Liver (tissue), 9 donors: ENCODE data around the gene CMPK1. TPM values are rescaled to one million over a fixed set of nuclear protein-coding genes. Genes with fewer than 3 reads are reported as not detected.

Experiments
- DNase-seq: peaks from one replicate; pipeline ENCODE4 v3.0.0-alpha.2; 2017; ENCODE audit warnings: low spot score
- H3K27ac ChIP-seq, 2 donors: one replicate each; pipeline ENCODE4 v1.7.0; 2013; ENCODE audit warnings: inconsistent platforms in 2 of 2, low read length in 2 of 2, control low read depth in 1 of 2, low read depth in 1 of 2, mild to moderate bottlenecking in 1 of 2
- H3K27me3 ChIP-seq, 4 donors: one replicate each; pipeline versions ENCODE4 v1.6.1 to v1.7.0; 2013; ENCODE audit warnings: low read length in 3 of 4, inconsistent platforms in 1 of 4, mild to moderate bottlenecking in 1 of 4, moderate library complexity in 1 of 4; ENCODE audit not compliant: control insufficient read depth in 4 of 4, insufficient read depth in 4 of 4
- H3K36me3 ChIP-seq, 4 donors: one replicate each; pipeline versions ENCODE4 v1.6.1 to v1.7.0; 2013; ENCODE audit warnings: low read length in 3 of 4, mild to moderate bottlenecking in 3 of 4, low read depth in 1 of 4, moderate library complexity in 1 of 4; ENCODE audit not compliant: control insufficient read depth in 4 of 4, insufficient read depth in 3 of 4
- H3K4me1 ChIP-seq, 4 donors: one replicate each; pipeline versions ENCODE4 v1.6.1 to v1.7.0; 2013; ENCODE audit warnings: low read length in 3 of 4, mild to moderate bottlenecking in 3 of 4, moderate library complexity in 1 of 4; ENCODE audit not compliant: control insufficient read depth in 4 of 4, insufficient read depth in 4 of 4
- H3K4me3 ChIP-seq, 3 donors: one replicate each; pipeline versions ENCODE4 v1.6.1 to v1.7.0; 2013; ENCODE audit warnings: low read length in 3 of 3, control low read depth in 1 of 3, low read depth in 1 of 3, mild to moderate bottlenecking in 1 of 3
- H3K9ac ChIP-seq, 2 donors: one replicate each; pipeline ENCODE4 v1.7.0; 2013; ENCODE audit warnings: low read length in 2 of 2, mild to moderate bottlenecking in 2 of 2, moderate library complexity in 2 of 2, control low read depth in 1 of 2, low read depth in 1 of 2
- H3K9me3 ChIP-seq, 4 donors: one replicate each; pipeline versions ENCODE4 v1.6.1 to v1.7.0; 2013; ENCODE audit warnings: low read length in 3 of 4; ENCODE audit not compliant: control insufficient read depth in 4 of 4
- EGR1 ChIP-seq, 2 donors: IDR thresholded peaks; 2 replicates each; pipeline ENCODE4 v1.6.1; 2016 to 2018; ENCODE audit warnings: antibody characterized with exemption in 2 of 2, low read depth in 2 of 2
- FOXA1 ChIP-seq: IDR thresholded peaks from 2 replicates; pipeline ENCODE4 v1.6.1; 2016; ENCODE audit warnings: antibody characterized with exemption
- FOXA2 ChIP-seq: IDR thresholded peaks from 2 replicates; pipeline ENCODE4 v1.6.1; 2016; ENCODE audit warnings: antibody characterized with exemption
- GABPA ChIP-seq, 2 donors: IDR thresholded peaks in 1 of 2; conservative IDR thresholded peaks in 1 of 2; 2 replicates each; pipeline ENCODE4 v1.6.1; 2016; ENCODE audit warnings: antibody characterized with exemption in 2 of 2, mild to moderate bottlenecking in 1 of 2, moderate library complexity in 1 of 2
- HNF4A ChIP-seq, 2 donors: conservative IDR thresholded peaks; 2 replicates each; pipeline ENCODE4 v1.6.1; 2016; ENCODE audit warnings: antibody characterized with exemption in 2 of 2, mild to moderate bottlenecking in 2 of 2
- HNF4G ChIP-seq: IDR thresholded peaks from 2 replicates; pipeline ENCODE4 v1.6.1; 2016; ENCODE audit warnings: antibody characterized with exemption
- JUND ChIP-seq, 2 donors: IDR thresholded peaks; 2 replicates each; pipeline ENCODE4 v1.6.1; 2016; ENCODE audit warnings: antibody characterized with exemption in 2 of 2
- NR2F2 ChIP-seq: IDR thresholded peaks from 2 replicates; pipeline ENCODE4 v1.6.1; 2016; ENCODE audit warnings: antibody characterized with exemption
- RAD21 ChIP-seq, 2 donors: IDR thresholded peaks; 2 replicates each; pipeline ENCODE4 v1.6.1; 2016; ENCODE audit warnings: antibody characterized with exemption in 2 of 2, mild to moderate bottlenecking in 2 of 2
- RXRA ChIP-seq, 2 donors: IDR thresholded peaks; 2 replicates each; pipeline ENCODE4 v1.6.1; 2017 to 2018; ENCODE audit warnings: antibody characterized with exemption in 2 of 2, mild to moderate bottlenecking in 1 of 2
- SP1 ChIP-seq: IDR thresholded peaks from 2 replicates; pipeline ENCODE4 v1.6.1; 2018; ENCODE audit warnings: antibody characterized with exemption, mild to moderate bottlenecking
- TAF1 ChIP-seq: conservative IDR thresholded peaks from 2 replicates; pipeline ENCODE4 v1.6.1; 2016; ENCODE audit warnings: antibody characterized with exemption, mild to moderate bottlenecking
- YY1 ChIP-seq: IDR thresholded peaks from 2 replicates; pipeline ENCODE4 v1.6.1; 2016; ENCODE audit warnings: antibody characterized with exemption, mild to moderate bottlenecking
- ZBTB33 ChIP-seq: IDR thresholded peaks from 2 replicates; pipeline ENCODE4 v1.6.1; 2016; ENCODE audit warnings: antibody characterized with exemption
- WGBS: extraction: QIAGEN DNeasy Blood & Tissue Kit; methylation state at CpG from one replicate; pipeline ENCODE4 v1.1.7; 2013; 5-methylcytosine and 5-hydroxymethylcytosine counted together
- polyA plus RNA-seq, 2 donors: library from polyadenylated mRNA; stranded (reverse) in 1 of 2; unstranded in 1 of 2; fragments of 200-250 nt in 1 of 2; fragments of >200 nt in 1 of 2; fragmentation: Nextera tagmentation in 1 of 2; extraction: Ambion mirVana in 1 of 2; gene quantifications; one replicate each; pipeline versions ENCODE4 v1.2.1 to v1.2.3, GENCODE V29; 2013 to 2015
- total RNA-seq, 2 donors: library from RNA; depleted of rRNA; stranded (reverse); fragments of >200 nt; gene quantifications; one replicate each; pipeline ENCODE4 v1.2.3, GENCODE V29; 2014
- TF ChIP-seq, protein P1 (sequence below): IDR thresholded peaks from 2 replicates; pipeline ENCODE4 v1.6.1; 2016; ENCODE audit warnings: antibody characterized with exemption
- TF ChIP-seq, protein P2 (sequence below): fragments of 150-350 bp; IDR thresholded peaks from 2 replicates; pipeline ENCODE4 v1.5.1; 2017; ENCODE audit warnings: improper control_type of control experiment, low read depth, low read length; ENCODE audit not compliant: missing input control
- TF ChIP-seq, protein P3 (sequence below): IDR thresholded peaks from 2 replicates; pipeline ENCODE4 v1.6.1; 2016; ENCODE audit warnings: antibody characterized with exemption
- TF ChIP-seq, protein P4 (sequence below): IDR thresholded peaks from 2 replicates; pipeline ENCODE4 v1.6.1; 2016; ENCODE audit warnings: antibody characterized with exemption, mild to moderate bottlenecking
- donor health status: healthy.
- donor health status: healthy.
- donor health status: healthy.
- donor health status: healthy.
- donor health status: healthy.

Gene CMPK1
- total and polyA plus RNA-seq, 4 donors: 66.8 to 146 (median 87.0) TPM

DNA sequence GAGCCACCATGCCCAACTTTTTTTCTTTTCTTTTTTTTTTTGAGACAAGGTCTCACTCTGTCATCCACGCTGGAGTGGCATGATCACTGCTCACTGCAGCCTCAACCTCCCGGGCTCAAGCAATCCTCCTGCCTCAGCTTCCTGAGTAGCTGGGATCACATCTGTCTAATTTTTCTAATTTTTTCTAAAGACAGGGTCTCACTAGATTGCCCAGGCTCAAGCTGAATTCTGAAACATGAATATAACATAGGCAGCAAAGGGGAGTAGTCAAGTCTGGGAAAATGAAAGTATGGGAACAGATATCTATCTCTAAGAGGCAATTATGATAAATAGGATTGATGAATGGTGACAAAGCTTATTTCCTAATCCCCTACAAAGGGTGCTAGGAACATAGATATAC, 7.3 kb upstream of the CMPK1 start:
- Histone ChIP-seq H3K27me3 (no peaks in the 10 kb centered on the region), H3K4me3 (no peak overlapping the region), H3K9ac (no peak overlapping the region), H3K36me3 (no peaks in the 10 kb centered on the region), H3K27ac (no peak overlapping the region), H3K4me1 (no peaks in the 10 kb centered on the region), H3K9me3 (no peaks in the 10 kb centered on the region)
- TF ChIP-seq RXRA (IDR thresholded peaks at IDR 0.05) (no peak), FOXA1 (no peak), GABPA (IDR thresholded peaks at IDR 0.05 in 1 of 2, conservative IDR thresholded peaks at IDR 0.05 in 1 of 2) (no peak), ZBTB33 (no peak), FOXA2 (no peak), HNF4A (conservative IDR thresholded peaks at IDR 0.05) (no peak), HNF4G (no peak), EGR1 (IDR thresholded peaks at IDR 0.05; ENCODE audit: low read depth in 2 of 2) (no peak), NR2F2 (no peak), RAD21 (IDR thresholded peaks at IDR 0.05) (no peak), SP1 (no peak)
- TF ChIP-seq, protein P1, sequence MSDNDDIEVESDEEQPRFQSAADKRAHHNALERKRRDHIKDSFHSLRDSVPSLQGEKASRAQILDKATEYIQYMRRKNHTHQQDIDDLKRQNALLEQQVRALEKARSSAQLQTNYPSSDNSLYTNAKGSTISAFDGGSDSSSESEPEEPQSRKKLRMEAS: no peak
- TF ChIP-seq, protein P2, sequence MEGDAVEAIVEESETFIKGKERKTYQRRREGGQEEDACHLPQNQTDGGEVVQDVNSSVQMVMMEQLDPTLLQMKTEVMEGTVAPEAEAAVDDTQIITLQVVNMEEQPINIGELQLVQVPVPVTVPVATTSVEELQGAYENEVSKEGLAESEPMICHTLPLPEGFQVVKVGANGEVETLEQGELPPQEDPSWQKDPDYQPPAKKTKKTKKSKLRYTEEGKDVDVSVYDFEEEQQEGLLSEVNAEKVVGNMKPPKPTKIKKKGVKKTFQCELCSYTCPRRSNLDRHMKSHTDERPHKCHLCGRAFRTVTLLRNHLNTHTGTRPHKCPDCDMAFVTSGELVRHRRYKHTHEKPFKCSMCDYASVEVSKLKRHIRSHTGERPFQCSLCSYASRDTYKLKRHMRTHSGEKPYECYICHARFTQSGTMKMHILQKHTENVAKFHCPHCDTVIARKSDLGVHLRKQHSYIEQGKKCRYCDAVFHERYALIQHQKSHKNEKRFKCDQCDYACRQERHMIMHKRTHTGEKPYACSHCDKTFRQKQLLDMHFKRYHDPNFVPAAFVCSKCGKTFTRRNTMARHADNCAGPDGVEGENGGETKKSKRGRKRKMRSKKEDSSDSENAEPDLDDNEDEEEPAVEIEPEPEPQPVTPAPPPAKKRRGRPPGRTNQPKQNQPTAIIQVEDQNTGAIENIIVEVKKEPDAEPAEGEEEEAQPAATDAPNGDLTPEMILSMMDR: no peak
- TF ChIP-seq, protein P3, sequence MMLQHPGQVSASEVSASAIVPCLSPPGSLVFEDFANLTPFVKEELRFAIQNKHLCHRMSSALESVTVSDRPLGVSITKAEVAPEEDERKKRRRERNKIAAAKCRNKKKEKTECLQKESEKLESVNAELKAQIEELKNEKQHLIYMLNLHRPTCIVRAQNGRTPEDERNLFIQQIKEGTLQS: no peak
- TF ChIP-seq, protein P4, sequence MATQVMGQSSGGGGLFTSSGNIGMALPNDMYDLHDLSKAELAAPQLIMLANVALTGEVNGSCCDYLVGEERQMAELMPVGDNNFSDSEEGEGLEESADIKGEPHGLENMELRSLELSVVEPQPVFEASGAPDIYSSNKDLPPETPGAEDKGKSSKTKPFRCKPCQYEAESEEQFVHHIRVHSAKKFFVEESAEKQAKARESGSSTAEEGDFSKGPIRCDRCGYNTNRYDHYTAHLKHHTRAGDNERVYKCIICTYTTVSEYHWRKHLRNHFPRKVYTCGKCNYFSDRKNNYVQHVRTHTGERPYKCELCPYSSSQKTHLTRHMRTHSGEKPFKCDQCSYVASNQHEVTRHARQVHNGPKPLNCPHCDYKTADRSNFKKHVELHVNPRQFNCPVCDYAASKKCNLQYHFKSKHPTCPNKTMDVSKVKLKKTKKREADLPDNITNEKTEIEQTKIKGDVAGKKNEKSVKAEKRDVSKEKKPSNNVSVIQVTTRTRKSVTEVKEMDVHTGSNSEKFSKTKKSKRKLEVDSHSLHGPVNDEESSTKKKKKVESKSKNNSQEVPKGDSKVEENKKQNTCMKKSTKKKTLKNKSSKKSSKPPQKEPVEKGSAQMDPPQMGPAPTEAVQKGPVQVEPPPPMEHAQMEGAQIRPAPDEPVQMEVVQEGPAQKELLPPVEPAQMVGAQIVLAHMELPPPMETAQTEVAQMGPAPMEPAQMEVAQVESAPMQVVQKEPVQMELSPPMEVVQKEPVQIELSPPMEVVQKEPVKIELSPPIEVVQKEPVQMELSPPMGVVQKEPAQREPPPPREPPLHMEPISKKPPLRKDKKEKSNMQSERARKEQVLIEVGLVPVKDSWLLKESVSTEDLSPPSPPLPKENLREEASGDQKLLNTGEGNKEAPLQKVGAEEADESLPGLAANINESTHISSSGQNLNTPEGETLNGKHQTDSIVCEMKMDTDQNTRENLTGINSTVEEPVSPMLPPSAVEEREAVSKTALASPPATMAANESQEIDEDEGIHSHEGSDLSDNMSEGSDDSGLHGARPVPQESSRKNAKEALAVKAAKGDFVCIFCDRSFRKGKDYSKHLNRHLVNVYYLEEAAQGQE: no peak
- DNase-seq: no peak
- 94% methylated on average over 2 of the region's 2 CpGs for WGBS

- no peaks in the 10 kb centered on the region for H3K9me3 ChIP-seq
- no peaks in the 10 kb centered on the region for H3K36me3 ChIP-seq
- WGBS: 93% methylated on average over 3 of the region's 3 CpGs
- no peak overlapping the region for H3K4me3 ChIP-seq
- DNase-seq: no peak
- H3K4me1 ChIP-seq: peaks cover 2 to 9% (median 7%) of the 10 kb centered on the region in 4 donors
- no peak overlapping the region for H3K9ac ChIP-seq
- H3K27me3 ChIP-seq: no peaks in the 10 kb centered on the region
- no peak overlapping the region for H3K27ac ChIP-seq
- TF ChIP-seq RXRA (IDR thresholded peaks at IDR 0.05) (no peak), TAF1 (no peak), NR2F2 (no peak), HNF4G (no peak), JUND (IDR thresholded peaks at IDR 0.05) (no peak), YY1 (no peak), EGR1 (IDR thresholded peaks at IDR 0.05; ENCODE audit: low read depth in 2 of 2) (no peak), ZBTB33 (no peak), GABPA (IDR thresholded peaks at IDR 0.05 in 1 of 2, conservative IDR thresholded peaks at IDR 0.05 in 1 of 2) (no peak), SP1 (no peak), FOXA1 (no peak), RAD21 (IDR thresholded peaks at IDR 0.05) (no peak), FOXA2 (no peak)
- TF ChIP-seq, protein P4: no peak
- TF ChIP-seq, protein P3: no peak
Observed at GRCh38 chr1:47328992-47329391, 4.6 kb upstream of the CMPK1 start.
